MM.1S (cell line): ENCODE measurements around the gene BHLHA9.

Experiments
- EZH2 ChIP-seq: fragments of 300-600 bp; sonication (generic); optimal IDR thresholded peaks from 2 replicates; pipeline ENCODE3; 2017; ENCODE audit warnings: low read depth, mild to moderate bottlenecking, antibody characterized with exemption, low read length, mixed read lengths
- EZH2phosphoT487 ChIP-seq: fragments of 300-600 bp; sonication (generic); IDR thresholded peaks from 2 replicates; pipeline ENCODE4 v1.6.1; 2018; ENCODE audit warnings: antibody characterized with exemption, low read length
- TF ChIP-seq, protein P1 (sequence below): fragments of 300-600 bp; sonication (generic); IDR thresholded peaks from 2 replicates; pipeline ENCODE4 v1.5.1; 2016; ENCODE audit warnings: antibody characterized with exemption, low read length, mixed read lengths

DNA sequence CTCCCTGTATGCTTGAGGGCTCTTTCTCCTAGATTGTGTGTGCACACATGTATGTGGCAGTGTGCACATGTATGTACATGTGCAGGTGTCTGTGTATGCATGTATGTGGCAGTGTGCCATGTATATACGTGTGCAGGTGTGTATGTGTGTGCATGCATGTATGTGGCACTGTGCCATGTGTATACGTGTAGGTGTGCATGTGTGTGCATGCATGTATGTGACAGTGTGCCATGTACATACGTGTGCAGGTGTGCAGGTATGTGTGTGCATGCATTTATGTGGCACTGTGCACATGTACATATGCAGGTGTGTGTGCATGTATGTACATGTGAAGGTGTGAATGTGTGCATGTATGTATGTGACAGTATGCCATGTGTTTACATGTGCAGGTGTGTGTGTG is 43.9 kb upstream of the BHLHA9 start:
- no peak for TF ChIP-seq EZH2
- TF ChIP-seq, protein P1, sequence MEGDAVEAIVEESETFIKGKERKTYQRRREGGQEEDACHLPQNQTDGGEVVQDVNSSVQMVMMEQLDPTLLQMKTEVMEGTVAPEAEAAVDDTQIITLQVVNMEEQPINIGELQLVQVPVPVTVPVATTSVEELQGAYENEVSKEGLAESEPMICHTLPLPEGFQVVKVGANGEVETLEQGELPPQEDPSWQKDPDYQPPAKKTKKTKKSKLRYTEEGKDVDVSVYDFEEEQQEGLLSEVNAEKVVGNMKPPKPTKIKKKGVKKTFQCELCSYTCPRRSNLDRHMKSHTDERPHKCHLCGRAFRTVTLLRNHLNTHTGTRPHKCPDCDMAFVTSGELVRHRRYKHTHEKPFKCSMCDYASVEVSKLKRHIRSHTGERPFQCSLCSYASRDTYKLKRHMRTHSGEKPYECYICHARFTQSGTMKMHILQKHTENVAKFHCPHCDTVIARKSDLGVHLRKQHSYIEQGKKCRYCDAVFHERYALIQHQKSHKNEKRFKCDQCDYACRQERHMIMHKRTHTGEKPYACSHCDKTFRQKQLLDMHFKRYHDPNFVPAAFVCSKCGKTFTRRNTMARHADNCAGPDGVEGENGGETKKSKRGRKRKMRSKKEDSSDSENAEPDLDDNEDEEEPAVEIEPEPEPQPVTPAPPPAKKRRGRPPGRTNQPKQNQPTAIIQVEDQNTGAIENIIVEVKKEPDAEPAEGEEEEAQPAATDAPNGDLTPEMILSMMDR = no peak
- no peak for TF ChIP-seq EZH2phosphoT487
